Mesenchymal stem cell (in vitro differentiated cells and primary cell): Measurements from ENCODE around the gene NTMT1.
A peak's percentile ranks its signal among the peaks of the same experiment; 100 is the strongest.

Experiments used
- DNase-seq: peaks from one replicate; pipeline ENCODE4 v3.0.0-alpha.2; 2013
- H2AFZ ChIP-seq: one replicate; pipeline ENCODE4 v1.6.1; 2013; ENCODE audit warnings: low read depth, mild to moderate bottlenecking, control low read depth, inconsistent platforms, low read length, moderate library complexity
- H2AK5ac ChIP-seq: 2 replicates; pipeline ENCODE4 v1.6.1; 2013; ENCODE audit warnings: low read length, moderate library complexity, mild to moderate bottlenecking, inconsistent platforms; ENCODE audit not compliant: severe bottlenecking
- H2BK120ac ChIP-seq: one replicate; pipeline ENCODE4 v1.6.1; 2013; ENCODE audit warnings: low read depth, mild to moderate bottlenecking, inconsistent platforms, low read length, moderate library complexity
- H2BK12ac ChIP-seq, 2 experiments: one replicate each; pipeline ENCODE4 v1.6.1; 2013; ENCODE audit warnings: inconsistent platforms in 2 of 2, low read length in 2 of 2, mild to moderate bottlenecking in 2 of 2, moderate library complexity in 2 of 2, control low read depth in 1 of 2
- H2BK15ac ChIP-seq: one replicate; pipeline ENCODE4 v1.6.1; 2013; ENCODE audit warnings: mild to moderate bottlenecking, low read depth, inconsistent platforms; ENCODE audit not compliant: poor library complexity, severe bottlenecking
- H2BK5ac ChIP-seq: 2 replicates; pipeline ENCODE4 v1.6.1; 2013; ENCODE audit warnings: low read depth, mild to moderate bottlenecking, low read length, control low read depth, inconsistent platforms; ENCODE audit not compliant: poor library complexity, severe bottlenecking
- H3K14ac ChIP-seq, 2 experiments: one replicate each; pipeline ENCODE4 v1.6.1; 2013; ENCODE audit warnings: inconsistent platforms in 2 of 2, low read length in 2 of 2, control low read depth in 1 of 2, mild to moderate bottlenecking in 1 of 2, moderate library complexity in 1 of 2
- H3K18ac ChIP-seq, 2 experiments: one replicate each; pipeline ENCODE4 v1.6.1; 2013; ENCODE audit warnings: inconsistent platforms in 2 of 2, low read length in 2 of 2, control low read depth in 1 of 2, low read depth in 1 of 2, mild to moderate bottlenecking in 1 of 2
- H3K23ac ChIP-seq, 2 experiments: one replicate each; pipeline ENCODE4 v1.6.1; 2013; ENCODE audit warnings: inconsistent platforms in 2 of 2, low read length in 2 of 2, mild to moderate bottlenecking in 2 of 2, moderate library complexity in 2 of 2, control low read depth in 1 of 2
- H3K27ac ChIP-seq: 2 replicates; pipeline ENCODE4 v1.5.1; 2013; ENCODE audit warnings: mild to moderate bottlenecking, moderate library complexity, low read length, control low read depth, inconsistent platforms; ENCODE audit not compliant: poor library complexity, severe bottlenecking
- H3K27me3 ChIP-seq, 2 experiments: 2 replicates each; pipeline versions ENCODE4 v1.6.1 to v1.7.0; 2013; ENCODE audit warnings: low read length in 2 of 2, mild to moderate bottlenecking in 2 of 2, moderate library complexity in 2 of 2, control low read depth in 1 of 2, inconsistent platforms in 1 of 2; ENCODE audit not compliant: control insufficient read depth in 1 of 2, insufficient read depth in 1 of 2
- H3K36me3 ChIP-seq, 2 experiments: 2 replicates each; pipeline versions ENCODE4 v1.6.1 to v1.7.0; 2013; ENCODE audit warnings: low read length in 2 of 2, control low read depth in 1 of 2, inconsistent platforms in 1 of 2, low read depth in 1 of 2, mild to moderate bottlenecking in 1 of 2; ENCODE audit not compliant: insufficient read depth in 2 of 2, control insufficient read depth in 1 of 2
- H3K4ac ChIP-seq, 2 experiments: one replicate each; pipeline ENCODE4 v1.6.1; 2013; ENCODE audit warnings: inconsistent platforms in 2 of 2, low read length in 2 of 2, mild to moderate bottlenecking in 2 of 2, moderate library complexity in 2 of 2, control low read depth in 1 of 2, low read depth in 1 of 2
- H3K4me1 ChIP-seq: 2 replicates; pipeline ENCODE4 v1.6.1; 2013; ENCODE audit warnings: low read depth, low read length, control low read depth; ENCODE audit not compliant: control insufficient read depth, insufficient read depth
- H3K4me2 ChIP-seq: 2 replicates; pipeline ENCODE4 v1.6.1; 2013; ENCODE audit warnings: low read length, mild to moderate bottlenecking, inconsistent platforms; ENCODE audit not compliant: poor library complexity, severe bottlenecking
- H3K4me3 ChIP-seq, 2 experiments: 2 replicates each; pipeline versions ENCODE4 v1.5.1 to v1.7.0; 2013; ENCODE audit warnings: low read length in 2 of 2, mild to moderate bottlenecking in 2 of 2, control low read depth in 1 of 2, low read depth in 1 of 2; ENCODE audit not compliant: insufficient read depth in 1 of 2
- H3K79me1 ChIP-seq: replicated peaks from 2 replicates; pipeline ENCODE4 v1.6.1; 2013; ENCODE audit warnings: mild to moderate bottlenecking, control low read depth, low read length, inconsistent platforms; ENCODE audit not compliant: poor library complexity, severe bottlenecking
- H3K9ac ChIP-seq: 2 replicates; pipeline ENCODE4 v1.7.0; 2013; ENCODE audit warnings: mild to moderate bottlenecking, low read length, moderate library complexity
- H3K9me3 ChIP-seq: 2 replicates; pipeline ENCODE4 v1.7.0; 2013; ENCODE audit warnings: mild to moderate bottlenecking, low read length; ENCODE audit not compliant: control insufficient read depth
- H4K8ac ChIP-seq: one replicate; pipeline ENCODE4 v1.6.1; 2013; ENCODE audit warnings: inconsistent platforms, mild to moderate bottlenecking, low read length, moderate library complexity
- H4K91ac ChIP-seq: one replicate; pipeline ENCODE4 v1.6.1; 2013; ENCODE audit warnings: mild to moderate bottlenecking, low read length, inconsistent platforms
- WGBS: methylation state at CpG from one replicate; pipeline ENCODE4 v1.1.7; 2013; ENCODE audit warnings: mixed read lengths; 5-methylcytosine and 5-hydroxymethylcytosine counted together

The NTMT1 gene

GRCh38 chr9:129644365-129644764 lies 18.4 kb downstream of the NTMT1 start:
- Histone ChIP-seq H3K4me1 (peaks cover 33% of the 10 kb centered on the region), H3K79me1 (peaks cover 9% of the 10 kb centered on the region), H3K9ac (no peak overlapping the region), H3K4ac (no peak overlapping the region), H4K8ac (no peak overlapping the region), H4K91ac (no peak overlapping the region), H3K36me3 (peaks cover under 1 to 6% of the 10 kb centered on the region in 2 experiments), H2BK5ac (no peak overlapping the region), H2BK120ac (no peak overlapping the region), H2AFZ (no peak overlapping the region), H3K9me3 (no peaks in the 10 kb centered on the region), H3K23ac (no peak overlapping the region), H2BK15ac (peak overlapping the region; percentile 12), H3K4me2 (no peak overlapping the region), H2AK5ac (no peak overlapping the region), H3K18ac (no peak overlapping the region), H3K27me3 (no peaks in the 10 kb centered on the region), H3K4me3 (no peak overlapping the region), H3K14ac (no peak overlapping the region), H2BK12ac (peak overlapping the region in 1 of 2 experiments; percentile 51), H3K27ac (no peak overlapping the region)
- no peak for DNase-seq
- 85% methylated on average over 9 of the region's 11 CpGs for WGBS

GRCh38 chr9:129644902-129645301 lies 18.9 kb downstream of the NTMT1 start:
- Histone ChIP-seq H2AK5ac (no peak overlapping the region), H3K4ac (no peak overlapping the region), H3K9ac (no peak overlapping the region), H3K27me3 (no peaks in the 10 kb centered on the region), H2BK5ac (no peak overlapping the region), H3K27ac (no peak overlapping the region), H3K9me3 (no peaks in the 10 kb centered on the region), H3K23ac (no peak overlapping the region), H3K36me3 (peaks cover 0 to under 1% of the 10 kb centered on the region in 2 experiments), H3K4me1 (peaks cover 28% of the 10 kb centered on the region), H3K18ac (no peak overlapping the region), H3K14ac (no peak overlapping the region), H2BK12ac (no peak overlapping the region), H3K4me3 (no peak overlapping the region), H4K91ac (no peak overlapping the region), H3K4me2 (no peak overlapping the region), H2BK120ac (no peak overlapping the region), H3K79me1 (peaks cover 4% of the 10 kb centered on the region), H2BK15ac (no peak overlapping the region), H2AFZ (no peak overlapping the region), H4K8ac (peak overlapping the region; percentile 28)
- no peak for DNase-seq
- WGBS, result 79% methylated on average over 17 of the region's 17 CpGs

GRCh38 chr9:129646252-129646651 lies 20.3 kb downstream of the NTMT1 start:
- Histone ChIP-seq H4K8ac (no peak overlapping the region), H3K79me1 (peaks cover 2% of the 10 kb centered on the region), H3K4me1 (peaks cover 16% of the 10 kb centered on the region), H3K4me3 (no peak overlapping the region), H2BK5ac (no peak overlapping the region), H2AK5ac (no peak overlapping the region), H3K4me2 (no peak overlapping the region), H3K4ac (no peak overlapping the region), H3K23ac (no peak overlapping the region), H2BK120ac (no peak overlapping the region), H3K27ac (no peak overlapping the region), H3K18ac (no peak overlapping the region), H3K14ac (no peak overlapping the region), H3K27me3 (peaks cover 0 to 10% of the 10 kb centered on the region in 2 experiments), H3K9ac (no peak overlapping the region), H2BK15ac (no peak overlapping the region), H4K91ac (no peak overlapping the region), H2AFZ (no peak overlapping the region), H2BK12ac (no peak overlapping the region), H3K9me3 (no peaks in the 10 kb centered on the region), H3K36me3 (no peaks in the 10 kb centered on the region)
- 88% methylated on average over 12 of the region's 12 CpGs for WGBS
- no peak for DNase-seq

GRCh38 chr9:129646654-129647053 lies 20.7 kb downstream of the NTMT1 start:
- H2AFZ ChIP-seq, result no peak overlapping the region
- WGBS, result 94% methylated on average over 6 of the region's 7 CpGs
- H2BK12ac ChIP-seq, result no peak overlapping the region
- no peak overlapping the region for H2BK5ac ChIP-seq
- no peak overlapping the region for H3K4me2 ChIP-seq
- H2BK15ac ChIP-seq, result no peak overlapping the region
- no peak overlapping the region for H3K27ac ChIP-seq
- H3K14ac ChIP-seq, result no peak overlapping the region
- peaks cover 0 to 14% of the 10 kb centered on the region in 2 experiments for H3K27me3 ChIP-seq
- H3K23ac ChIP-seq, result no peak overlapping the region
- H3K79me1 ChIP-seq, result peaks cover 2% of the 10 kb centered on the region
- H3K9me3 ChIP-seq, result no peaks in the 10 kb centered on the region
- H3K4me1 ChIP-seq, result peaks cover 15% of the 10 kb centered on the region
- H3K4ac ChIP-seq, result no peak overlapping the region
- H2BK120ac ChIP-seq, result no peak overlapping the region
- no peak overlapping the region for H3K18ac ChIP-seq
- no peak overlapping the region for H3K4me3 ChIP-seq
- no peak overlapping the region for H3K9ac ChIP-seq
- no peaks in the 10 kb centered on the region for H3K36me3 ChIP-seq
- H2AK5ac ChIP-seq, result no peak overlapping the region
- H4K8ac ChIP-seq, result no peak overlapping the region
- no peak for DNase-seq
- H4K91ac ChIP-seq, result no peak overlapping the region
